ENCODE data around the gene PPP2R3B. TPM values are rescaled to one million over a fixed set of nuclear protein-coding genes. Genes with fewer than 3 reads are reported as not detected.

The PPP2R3B gene
- total RNA-seq (2022; extraction: Qiagen RNA extraction; ENCODE audit: low read depth) = 18.2 to 25.4 TPM (median 23.0 TPM) in 5 replicates

GRCh38 chrX:386768-387575 is at the start of gene PPP2R3B:
TSS of gene PPP2R3B (minus strand) at chrX:386907. CDS start at chrX:386691, 216 bp downstream.

GRCh38 chrX:318739-319578 is 67.7 kb downstream of the PPP2R3B start, which contains the start of gene GTPBP6:
TSS of gene GTPBP6 (minus strand) at chrX:318796. CDS start at chrX:318787, 9 bp downstream.

Other genes starting within 250 kb of the PPP2R3B start
- 25.4 to 30.1 TPM (median 28.1 TPM) in 5 replicates for gene PLCXD1, start 105.5 kb downstream of the PPP2R3B start, total RNA-seq (2022; extraction: Qiagen RNA extraction; ENCODE audit: low read depth)
- 36.1 to 51.6 TPM (median 49.0 TPM) in 5 replicates for gene GTPBP6, start 68.1 kb downstream of the PPP2R3B start, total RNA-seq (2022; extraction: Qiagen RNA extraction; ENCODE audit: low read depth)
- gene SHOX, start 243.9 kb upstream of the PPP2R3B start, total RNA-seq (2022; extraction: Qiagen RNA extraction; ENCODE audit: low read depth) = not detected in 5 replicates